ENCODE measurements around the gene NCCRP1.

NCCRP1 gene

DNA sequence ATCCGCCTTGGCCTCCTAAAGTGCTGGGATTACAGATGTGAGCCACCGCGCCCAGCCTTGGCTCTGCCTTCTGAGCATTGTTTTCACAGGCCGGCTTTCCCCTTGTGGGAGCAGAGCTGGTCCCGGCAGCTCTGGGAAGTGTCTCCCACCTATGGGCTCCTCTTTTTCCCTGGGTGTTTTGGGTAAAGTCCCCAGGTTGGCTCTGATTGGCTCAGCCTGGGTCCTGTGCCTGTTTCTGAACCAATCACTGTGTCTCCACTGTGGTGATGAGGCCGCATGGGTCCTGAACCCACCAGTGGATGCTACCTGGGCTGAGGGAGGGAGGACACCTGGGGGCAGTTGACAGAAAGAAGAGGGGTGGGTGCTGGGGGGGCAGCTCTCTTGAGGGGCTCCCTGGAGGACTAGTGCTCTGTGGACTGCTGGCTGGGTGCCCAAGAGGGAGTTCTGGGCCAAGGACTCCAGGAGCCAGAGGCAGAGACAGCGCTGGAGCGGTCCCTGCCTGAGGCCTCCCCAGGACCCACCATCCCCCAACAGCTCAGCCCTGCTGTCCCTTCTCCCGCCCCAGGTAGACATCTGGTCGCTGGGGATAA lies 19.6 kb upstream of the NCCRP1 start:
- no peak overlapping the region for H3K27ac ChIP-seq
- TF ChIP-seq, protein P1, sequence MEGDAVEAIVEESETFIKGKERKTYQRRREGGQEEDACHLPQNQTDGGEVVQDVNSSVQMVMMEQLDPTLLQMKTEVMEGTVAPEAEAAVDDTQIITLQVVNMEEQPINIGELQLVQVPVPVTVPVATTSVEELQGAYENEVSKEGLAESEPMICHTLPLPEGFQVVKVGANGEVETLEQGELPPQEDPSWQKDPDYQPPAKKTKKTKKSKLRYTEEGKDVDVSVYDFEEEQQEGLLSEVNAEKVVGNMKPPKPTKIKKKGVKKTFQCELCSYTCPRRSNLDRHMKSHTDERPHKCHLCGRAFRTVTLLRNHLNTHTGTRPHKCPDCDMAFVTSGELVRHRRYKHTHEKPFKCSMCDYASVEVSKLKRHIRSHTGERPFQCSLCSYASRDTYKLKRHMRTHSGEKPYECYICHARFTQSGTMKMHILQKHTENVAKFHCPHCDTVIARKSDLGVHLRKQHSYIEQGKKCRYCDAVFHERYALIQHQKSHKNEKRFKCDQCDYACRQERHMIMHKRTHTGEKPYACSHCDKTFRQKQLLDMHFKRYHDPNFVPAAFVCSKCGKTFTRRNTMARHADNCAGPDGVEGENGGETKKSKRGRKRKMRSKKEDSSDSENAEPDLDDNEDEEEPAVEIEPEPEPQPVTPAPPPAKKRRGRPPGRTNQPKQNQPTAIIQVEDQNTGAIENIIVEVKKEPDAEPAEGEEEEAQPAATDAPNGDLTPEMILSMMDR (conservative IDR thresholded peaks at IDR 0.05): no peak

DNA sequence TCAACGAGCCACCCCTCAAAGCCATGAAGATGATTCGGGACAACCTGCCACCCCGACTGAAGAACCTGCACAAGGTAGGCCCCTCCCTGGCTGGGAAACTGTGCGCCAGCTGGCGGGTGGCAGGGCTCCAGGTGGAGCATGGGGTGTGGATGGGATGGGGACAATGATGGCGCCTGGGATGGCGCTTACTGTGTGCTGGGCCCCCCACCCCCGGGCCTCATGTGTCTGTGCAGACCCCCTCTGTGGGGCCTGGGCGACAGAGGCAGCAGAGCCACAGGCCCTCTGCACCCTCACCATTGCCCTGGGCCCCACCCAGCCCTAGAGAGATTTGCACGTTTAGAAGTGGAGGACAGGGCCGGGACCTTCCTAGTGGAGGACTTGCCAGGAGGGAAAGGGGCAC lies 19.0 kb upstream of the NCCRP1 start:
- TF ChIP-seq, protein P1 (conservative IDR thresholded peaks at IDR 0.05): no peak

DNA sequence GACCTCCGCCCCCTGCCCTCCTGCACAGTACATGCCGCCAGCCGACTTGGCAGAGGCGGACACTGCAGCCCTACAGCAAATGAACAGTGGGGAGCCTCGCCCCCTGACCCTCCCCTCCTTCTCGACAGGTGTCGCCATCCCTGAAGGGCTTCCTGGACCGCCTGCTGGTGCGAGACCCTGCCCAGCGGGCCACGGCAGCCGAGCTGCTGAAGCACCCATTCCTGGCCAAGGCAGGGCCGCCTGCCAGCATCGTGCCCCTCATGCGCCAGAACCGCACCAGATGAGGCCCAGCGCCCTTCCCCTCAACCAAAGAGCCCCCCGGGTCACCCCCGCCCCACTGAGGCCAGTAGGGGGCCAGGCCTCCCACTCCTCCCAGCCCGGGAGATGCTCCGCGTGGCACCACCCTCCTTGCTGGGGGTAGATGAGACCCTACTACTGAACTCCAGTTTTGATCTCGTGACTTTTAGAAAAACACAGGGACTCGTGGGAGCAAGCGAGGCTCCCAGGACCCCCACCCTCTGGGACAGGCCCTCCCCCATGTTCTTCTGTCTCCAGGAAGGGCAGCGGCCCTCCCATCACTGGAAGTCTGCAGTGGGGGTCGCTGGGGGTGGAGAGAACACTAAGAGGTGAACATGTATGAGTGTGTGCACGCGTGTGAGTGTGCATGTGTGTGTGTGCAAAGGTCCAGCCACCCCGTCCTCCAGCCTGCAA lies 18.3 kb upstream of the NCCRP1 start:
- H3K27ac ChIP-seq: no peak overlapping the region
- TF ChIP-seq, protein P1 (conservative IDR thresholded peaks at IDR 0.05): no peak

More for the DNA sequence above, 19.0 kb upstream of the NCCRP1 start:
- H3K27ac ChIP-seq: no peak overlapping the region

DNA sequence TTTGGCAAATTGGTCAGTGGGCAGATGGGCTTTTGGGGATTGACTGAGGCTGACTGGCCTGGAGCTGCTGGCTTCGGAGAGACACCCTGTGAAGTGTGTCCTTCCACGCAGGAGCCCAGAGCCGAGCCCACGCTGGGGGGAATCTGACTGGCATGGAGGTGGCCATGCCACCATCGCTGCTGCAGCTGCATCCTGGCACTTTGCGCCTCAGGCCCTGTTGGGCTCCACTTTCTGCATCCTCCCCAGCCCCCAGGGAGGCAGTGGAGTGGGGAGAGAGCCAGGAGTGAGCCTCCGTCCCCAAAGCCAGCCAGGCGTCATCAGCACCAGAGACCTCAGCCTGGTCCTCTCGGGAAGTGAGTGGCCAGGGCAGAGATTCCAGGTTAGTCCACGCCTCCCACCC lies 17.0 kb upstream of the NCCRP1 start:
- no peak overlapping the region for H3K27ac ChIP-seq
- TF ChIP-seq, protein P1 (conservative IDR thresholded peaks at IDR 0.05): no peak

DNA sequence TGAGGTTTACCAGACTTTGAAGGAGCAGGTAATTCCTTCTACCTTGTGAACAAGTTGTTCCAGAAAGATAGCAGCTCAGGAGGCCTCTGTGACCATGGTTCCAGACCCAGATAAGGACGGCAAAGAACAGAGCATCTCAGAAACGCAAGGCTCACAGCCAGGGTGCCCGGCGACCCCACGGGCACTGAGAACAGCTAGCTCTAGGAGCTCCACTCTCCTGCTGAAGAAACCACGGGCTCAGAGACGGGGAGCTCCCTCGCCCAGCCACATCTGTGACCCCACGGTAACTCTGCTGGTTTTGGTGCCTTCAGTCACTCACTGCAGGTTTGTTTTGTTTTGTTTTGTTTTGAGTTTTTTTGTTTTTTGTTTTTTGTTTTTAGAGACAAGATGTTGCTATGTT lies 16.0 kb upstream of the NCCRP1 start:
- H3K27ac ChIP-seq: no peak overlapping the region
- TF ChIP-seq, protein P1 (conservative IDR thresholded peaks at IDR 0.05): no peak

DNA sequence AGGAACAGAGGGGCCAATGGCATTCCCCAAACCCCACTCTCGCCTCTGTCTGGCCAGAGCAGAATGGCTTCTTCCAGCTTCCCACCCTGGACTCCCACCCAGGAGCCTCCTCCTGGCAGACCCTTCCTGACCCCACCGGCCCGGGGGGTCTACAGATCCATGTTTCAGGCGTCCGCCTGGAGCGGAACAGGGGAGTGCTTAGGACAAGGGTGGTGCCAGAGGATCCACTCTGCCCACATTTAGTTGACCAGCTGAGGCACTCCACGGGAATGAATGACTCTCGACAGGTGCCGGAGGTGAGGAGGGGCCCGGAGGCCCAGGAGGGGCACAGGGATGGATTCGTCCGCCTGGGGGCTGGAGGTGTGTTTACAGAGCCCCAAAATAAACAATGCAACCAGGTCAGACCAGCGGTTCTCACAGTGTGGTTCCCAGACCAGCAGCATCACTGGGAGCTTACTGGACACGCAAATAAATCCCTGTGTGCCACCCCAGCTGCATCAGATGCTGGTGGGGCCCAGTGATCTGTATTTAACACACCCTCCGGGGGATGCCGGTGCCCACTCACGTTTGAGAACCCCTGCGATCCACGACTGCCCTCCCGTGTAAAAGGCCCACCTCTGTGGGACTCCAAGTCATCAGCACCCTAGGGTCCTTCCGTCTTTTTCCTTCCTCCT lies 15.1 kb upstream of the NCCRP1 start:
- TF ChIP-seq, protein P1 (conservative IDR thresholded peaks at IDR 0.05): no peak
- H3K27ac ChIP-seq: no peak overlapping the region

DNA sequence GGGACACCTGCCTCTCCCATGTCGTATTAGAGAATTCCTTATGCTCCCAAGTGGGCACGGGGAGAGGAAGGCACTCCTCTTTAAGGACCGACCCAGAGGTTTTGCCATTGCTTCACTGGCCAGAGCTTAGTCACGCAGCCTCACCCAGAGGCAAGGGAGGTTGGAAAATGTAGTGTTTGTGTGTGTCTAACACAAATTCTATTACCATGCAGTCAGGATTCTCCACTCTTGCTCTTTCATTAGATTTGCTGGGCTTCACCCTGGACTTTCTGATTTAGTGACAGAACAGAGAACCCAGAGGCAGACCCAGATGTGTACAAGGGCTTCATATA lies 14.6 kb upstream of the NCCRP1 start:
- TF ChIP-seq, protein P1 (conservative IDR thresholded peaks at IDR 0.05): no peak
- H3K27ac ChIP-seq: no peak overlapping the region

Data from VCaP (cell line).